ENCODE data around the gene TNS4. TPM values are rescaled to one million over a fixed set of nuclear protein-coding genes. Genes with fewer than 3 reads are reported as not detected.

Gene TNS4
- total and polyA plus RNA-seq, 9 of the 15 experiments (the other 6 are each of a cell fraction or from before 2014, with no cell fraction given) = 0.04 to 0.73 (median 0.24) TPM; not detected in 1

GRCh38 chr17:40443196-40443987 lies 58.0 kb downstream of the TNS4 start, which contains the start of gene IGFBP4 (continued):
- TF ChIP-seq E4F1 (CRISPR knock-in tag; IDR thresholded peaks at IDR 0.05; ENCODE audit: borderline replicate concordance) (no peak), ETV5 (CRISPR knock-in tag; IDR thresholded peaks at IDR 0.05; ENCODE audit: low read depth) (no peak), ZNF24 (IDR thresholded peaks at IDR 0.05) (peak; percentile 35; the same call in 1 of the 2 replicates), ETS1 (conservative IDR thresholded peaks at IDR 0.05; ENCODE audit: control insufficient read depth, low read depth, low read length) (0 out of 2 replicates have a peak, but pooled peaks have one; percentile 26), ZHX1 (conservative IDR thresholded peaks at IDR 0.05; ENCODE audit: low read length) (no peak), SMARCB1 (IDR thresholded peaks at IDR 0.05; ENCODE audit: insufficient read length, low read depth) (no peak), FOXA1 (IDR thresholded peaks at IDR 0.05; ENCODE audit: borderline replicate concordance) (no peak), ELK3 (CRISPR knock-in tag; IDR thresholded peaks at IDR 0.05) (no peak), HNRNPH1 (optimal IDR thresholded peaks at IDR 0.05; ENCODE audit: low read depth, low read length) (no peak), SPI1 (IDR thresholded peaks at IDR 0.05; ENCODE audit: borderline replicate concordance, low read depth, low read length) (no peak), BDP1 (IDR thresholded peaks at IDR 0.05; ENCODE audit: insufficient read depth, insufficient read length) (no peak), ZNF764 (CRISPR knock-in tag; IDR thresholded peaks at IDR 0.05; ENCODE audit: low read depth) (no peak), NR2C1 (IDR thresholded peaks at IDR 0.05) (no peak), NR2C1 (tag; IDR thresholded peaks at IDR 0.05) (no peak), ZNF184 (CRISPR knock-in tag; IDR thresholded peaks at IDR 0.05) (no peak), EWSR1 (IDR thresholded peaks at IDR 0.05; ENCODE audit: borderline replicate concordance, low read depth, partially characterized antibody) (no peak), NELFE (IDR thresholded peaks at IDR 0.05; ENCODE audit: insufficient read depth, insufficient read length) (no peak), TBL1XR1 (IDR thresholded peaks at IDR 0.05; ENCODE audit: low read length in 2 of 2) (no peak), ZNF830 (CRISPR knock-in tag; IDR thresholded peaks at IDR 0.05) (no peak), SAFB (IDR thresholded peaks at IDR 0.05; ENCODE audit: borderline replicate concordance, low read depth, low read length) (no peak), RBBP5 (IDR thresholded peaks at IDR 0.05; ENCODE audit: borderline replicate concordance, insufficient read depth, low read length, poor library complexity, severe bottlenecking) (peak; percentile 40), CC2D1A (IDR thresholded peaks at IDR 0.05) (no peak)

Data from K562 (cell line).